K562 (cell line): ENCODE results near the gene PARP1. TPM values are rescaled to one million over a fixed set of nuclear protein-coding genes. Genes with fewer than 3 reads are reported as not detected.

ENCODE experiments used
- ATAC-seq: fragments of 200-7000 bp; cut with Tn5 transposase; 3 replicates; pipeline ENCODE4 v1.9.1; 2020; ENCODE audit warnings: moderate library complexity
- BruUV-seq: library from RNA; stranded (reverse); fragments of 400-500 nt; replicated peaks from 2 replicates; lab custom pipeline; 2021; lab: Mats Ljungman, UMichigan
- CTCF ChIA-PET: fragments of 300-600 bp; formaldehyde crosslinking; extraction: SDS; loops from one replicate; lab custom pipeline; 2021; ENCODE audit warnings: low intra/inter-chr PET ratio; lab: Yijun Ruan, JAX
- POLR2A ChIA-PET: fragments of 300-600, 350-650 bp; sonication (Branson Sonifier 250); formaldehyde crosslinking; extraction: SDS; loops from one replicate; lab custom pipeline; 2021; ENCODE audit warnings: antibody characterized with exemption, inconsistent platforms; lab: Yijun Ruan, JAX
- DNase-seq, 4 experiments: peaks; one replicate each; pipeline versions ENCODE4 v3.0.0 to v3.0.0-alpha.2; 2011 to 2018; ENCODE audit warnings: low spot score in 3 of 4, mixed read lengths in 3 of 4; ENCODE audit errors: extremely low read depth in 1 of 4
- FAIRE-seq: peaks from 2 replicates; lab custom pipeline; 2011; peaks lifted over from hg19 to GRCh38; lab: Jason Lieb, UNC
- H2AFZ ChIP-seq: 2 replicates; pipeline ENCODE4 v1.6.0; 2011; ENCODE audit warnings: low read depth, low read length, control low read depth, inconsistent platforms
- H3K27ac ChIP-seq: fragments of 200-600 bp; 3 replicates; pipeline ENCODE4 v1.8.0; 2011; ENCODE audit warnings: low read depth, mild to moderate bottlenecking, control low read depth, inconsistent platforms, low read length, moderate library complexity, mixed read lengths; ENCODE audit errors: extremely low read depth
- H3K27me3 ChIP-seq, 2 experiments: fragments of 300-600 bp in 1 of 2; 2 replicates in 1 of 2; 3 replicates in 1 of 2; pipeline versions ENCODE4 v1.6.0 to v1.8.0; 2011; ENCODE audit warnings: inconsistent platforms in 2 of 2, low read length in 2 of 2, mild to moderate bottlenecking in 1 of 2, mixed read lengths in 1 of 2, moderate library complexity in 1 of 2; ENCODE audit not compliant: control insufficient read depth in 2 of 2, insufficient read depth in 2 of 2
- H3K36me3 ChIP-seq: fragments of 300-600 bp; 3 replicates; pipeline ENCODE4 v1.8.0; 2011; ENCODE audit warnings: mild to moderate bottlenecking, low read length, inconsistent platforms; ENCODE audit not compliant: control insufficient read depth, insufficient read depth
- H3K4me1 ChIP-seq, 2 experiments: fragments of 200-600 bp in 1 of 2; replicated peaks in 1 of 2; 2 replicates in 1 of 2; 3 replicates in 1 of 2; pipeline versions ENCODE4 v1.5.1 to v1.8.0; 2011; ENCODE audit warnings: inconsistent platforms in 2 of 2, low read length in 2 of 2, mild to moderate bottlenecking in 1 of 2, mixed read lengths in 1 of 2, moderate library complexity in 1 of 2; ENCODE audit not compliant: control insufficient read depth in 2 of 2, insufficient read depth in 2 of 2
- H3K4me2 ChIP-seq: 2 replicates; pipeline ENCODE4 v1.6.1; 2011; ENCODE audit warnings: low read length, control low read depth, inconsistent platforms, mixed read lengths; ENCODE audit not compliant: insufficient read depth
- H3K4me3 ChIP-seq: fragments of 200-600 bp; sonication (generic), shearing (Covaris generic); 2 replicates; pipeline ENCODE4 v1.5.1; 2016; ENCODE audit warnings: control low read depth, inconsistent platforms
- H3K79me2 ChIP-seq: fragments of 200-600 bp; 3 replicates; pipeline ENCODE4 v1.8.0; 2011; ENCODE audit warnings: low read length, inconsistent platforms; ENCODE audit not compliant: control insufficient read depth, insufficient read depth
- H3K9ac ChIP-seq, 2 experiments: 2 replicates each; pipeline versions ENCODE4 v1.6.0 to v1.6.1; 2011; ENCODE audit warnings: low read depth in 2 of 2, low read length in 2 of 2, control low read depth in 1 of 2, inconsistent platforms in 1 of 2, mild to moderate bottlenecking in 1 of 2, mixed read lengths in 1 of 2; ENCODE audit not compliant: insufficient read depth in 1 of 2
- H3K9me1 ChIP-seq: one replicate; pipeline ENCODE4 v1.6.0; 2011; ENCODE audit warnings: inconsistent platforms, mild to moderate bottlenecking, low read length, moderate library complexity; ENCODE audit not compliant: control insufficient read depth, insufficient read depth
- H3K9me3 ChIP-seq: replicated peaks from 2 replicates; pipeline ENCODE4 v1.5.1; 2011; ENCODE audit warnings: low read depth, low read length, inconsistent platforms; ENCODE audit not compliant: control insufficient read depth, insufficient read depth
- H4K20me1 ChIP-seq: replicated peaks from 2 replicates; pipeline ENCODE4 v1.6.1; 2011; ENCODE audit warnings: low read length, inconsistent platforms, mixed read lengths; ENCODE audit not compliant: control insufficient read depth, insufficient read depth
- CBFA2T3 ChIP-seq: fragments of 450-650 bp; IDR thresholded peaks from 2 replicates; pipeline ENCODE4 v1.6.1; 2017
- NFATC3 ChIP-seq: fragments of 450-650 bp; IDR thresholded peaks from 2 replicates; pipeline ENCODE4 v1.6.1; 2017; ENCODE audit warnings: mild to moderate bottlenecking
- TRIM24 ChIP-seq, 2 experiments: fragments of 450-650 bp; IDR thresholded peaks; 2 replicates each; pipeline ENCODE4 v1.6.1; 2016
- TRIM28 ChIP-seq: fragments of 450-650 bp; IDR thresholded peaks from 2 replicates; pipeline ENCODE4 v1.6.1; 2017
- ZKSCAN3 ChIP-seq: fragments of 250-450 bp; sonication (Bioruptor Pico); IDR thresholded peaks from 2 replicates; pipeline ENCODE4 v1.4.0; 2020
- ZNF316 ChIP-seq: fragments of 450-650 bp; IDR thresholded peaks from 2 replicates; pipeline ENCODE4 v1.6.1; 2016
- WGBS: fragments of 100-300 bp; shearing (Covaris generic); methylation state at CpG from one replicate; pipeline ENCODE4 v1.1.6; 2016; ENCODE audit warnings: low coverage, mixed read lengths; ENCODE audit not compliant: insufficient coverage; ENCODE audit errors: missing lambda C conversion rate; 5-methylcytosine and 5-hydroxymethylcytosine counted together
- in situ Hi-C: fragments of 300-500 bp; cut with MboI; formaldehyde crosslinking; loops from 4 replicates; pipeline ENCODE4 v1.15.0; 2018; ENCODE audit warnings: inconsistent platforms, mixed read lengths
- intact Hi-C: fragments of 100-400 bp; cut with micrococcal nuclease; formaldehyde crosslinking; loops from 2 replicates; pipeline ENCODE4 v1.14.2; 2022
- polyA plus RNA-seq, 8 experiments: library from polyadenylated mRNA; depleted of rRNA in 4 of 8; stranded (reverse) in 5 of 8; unstranded in 3 of 8; fragments of >200 nt; fragmentation: Nextera tagmentation in 2 of 8; fragmentation: Illumina TruSeq in 1 of 8; extraction: Ambion mirVana in 2 of 8; extraction: Trizol in 1 of 8; gene quantifications; 2 replicates each; pipeline versions ENCODE4 v1.2.1 to v1.2.3, GENCODE V29; 2011 to 2014; ENCODE audit warnings: inconsistent platforms in 1 of 8, missing spikeins in 1 of 8
- total RNA-seq, 7 experiments: library from RNA; depleted of rRNA in 6 of 7; stranded (reverse); fragments of >200 nt in 6 of 7; fragmentation: Illumina TruSeq in 2 of 7; extraction: Trizol in 2 of 7; gene quantifications; 2 replicates each; pipeline versions ENCODE4 v1.2.1 to v1.2.3, GENCODE V29; 2011 to 2021; ENCODE audit warnings: low replicate concordance in 1 of 7
- TF ChIP-seq, protein P1 (sequence below): fragments of 450-650 bp; formaldehyde crosslinking; IDR thresholded peaks from 2 replicates; pipeline ENCODE4 v1.4.0; 2020; ENCODE audit warnings: mild to moderate bottlenecking, moderate library complexity

The PARP1 gene
- total and polyA plus RNA-seq, 9 of the 15 experiments (the other 6 are each of a cell fraction or from before 2014, with no cell fraction given), result 121 to 306 (median 250) TPM

DNA sequence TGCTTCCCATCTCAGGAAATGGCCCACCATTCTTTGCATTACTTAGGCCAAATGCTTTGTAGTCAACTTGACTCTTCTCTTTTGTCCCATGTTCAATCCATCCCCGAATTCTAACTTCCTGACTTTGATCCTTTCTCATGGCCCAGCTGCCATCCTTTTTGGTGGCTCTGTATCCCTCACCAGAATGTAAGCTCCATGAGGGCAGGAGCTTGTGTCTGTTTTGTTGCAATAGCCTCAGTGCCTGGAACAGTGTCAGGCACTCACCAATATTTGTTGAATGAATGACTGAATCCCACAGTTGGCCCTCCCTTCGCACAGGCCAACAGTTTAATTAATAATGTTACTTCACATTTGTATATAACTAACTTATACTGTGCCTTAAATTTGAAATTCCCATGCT lies 3.1 kb upstream of the PARP1 start:
- no peak overlapping the region for H3K4me2 ChIP-seq
- no TSS peak for BruUV-seq
- WGBS, result 6% methylated on average over 2 of the region's 2 CpGs
- H3K4me3 ChIP-seq, result no peak overlapping the region
- no peak for TF ChIP-seq ZKSCAN3 (CRISPR knock-in tag)
- TF ChIP-seq NFATC3, result no peak
- TF ChIP-seq CBFA2T3, result no peak
- TF ChIP-seq, protein P1, sequence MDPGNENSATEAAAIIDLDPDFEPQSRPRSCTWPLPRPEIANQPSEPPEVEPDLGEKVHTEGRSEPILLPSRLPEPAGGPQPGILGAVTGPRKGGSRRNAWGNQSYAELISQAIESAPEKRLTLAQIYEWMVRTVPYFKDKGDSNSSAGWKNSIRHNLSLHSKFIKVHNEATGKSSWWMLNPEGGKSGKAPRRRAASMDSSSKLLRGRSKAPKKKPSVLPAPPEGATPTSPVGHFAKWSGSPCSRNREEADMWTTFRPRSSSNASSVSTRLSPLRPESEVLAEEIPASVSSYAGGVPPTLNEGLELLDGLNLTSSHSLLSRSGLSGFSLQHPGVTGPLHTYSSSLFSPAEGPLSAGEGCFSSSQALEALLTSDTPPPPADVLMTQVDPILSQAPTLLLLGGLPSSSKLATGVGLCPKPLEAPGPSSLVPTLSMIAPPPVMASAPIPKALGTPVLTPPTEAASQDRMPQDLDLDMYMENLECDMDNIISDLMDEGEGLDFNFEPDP (CRISPR knock-in tag), result no peak
- TF ChIP-seq ZNF316, result peak; percentile 76
- TF ChIP-seq TRIM28, result peak; percentile 60; the same call in 1 of the 2 replicates
- peak; percentile 16 to 70; a peak in 2 of 4 replicates for TF ChIP-seq TRIM24 (IDR thresholded peaks at IDR 0.05)
- H3K4me1 ChIP-seq, result peaks cover 8 to 16% of the 10 kb centered on the region in 2 experiments; a peak in 4 of 5 replicates
- intact Hi-C loops (no loop called here), in situ Hi-C loops (no loop called here)
- H3K27ac ChIP-seq, result no peak overlapping the region
- H3K27me3 ChIP-seq, result peaks cover 6 to 18% of the 10 kb centered on the region in 2 experiments; a peak in 4 of 5 replicates
- no peak for ATAC-seq
- H3K9me1 ChIP-seq, result no peaks in the 10 kb centered on the region
- ChIA-PET POLR2A (interaction anchor here (1.1 to 1.2 kb wide), 2 partner anchors 10 to 11 kb away, joined by 3 read pairs; no protein-coding TSS in a partner anchor), CTCF (no interaction called here)
- no peak overlapping the region for H2AFZ ChIP-seq
- H4K20me1 ChIP-seq, result no peaks in the 10 kb centered on the region; the same call in 1 of the 2 replicates
- no peak for DNase-seq
- peaks cover 5% of the 10 kb centered on the region; the same call in 1 of the 3 replicates for H3K36me3 ChIP-seq
- no peak overlapping the region for H3K9ac ChIP-seq
- peaks cover 19% of the 10 kb centered on the region for H3K79me2 ChIP-seq
- FAIRE-seq, result no peak
- 0 out of 2 replicates have a peak, but pooled peaks cover 2% of the 10 kb centered on the region for H3K9me3 ChIP-seq
